Endodermal cell (in vitro differentiated cells): ENCODE data around the gene HTR1D. TPM values are rescaled to one million over a fixed set of nuclear protein-coding genes. Genes with fewer than 3 reads are reported as not detected.

ENCODE experiments used
- DNase-seq: peaks from one replicate; pipeline ENCODE4 v3.0.0-alpha.2; 2017
- H3K27ac ChIP-seq: 2 replicates; pipeline ENCODE4 v1.5.1; 2013; ENCODE audit warnings: mild to moderate bottlenecking, low read depth, low read length, moderate library complexity
- H3K27me3 ChIP-seq: 2 replicates; pipeline ENCODE4 v1.6.1; 2013; ENCODE audit warnings: mild to moderate bottlenecking, low read length, moderate library complexity; ENCODE audit not compliant: insufficient read depth, control insufficient read depth, poor library complexity, severe bottlenecking
- H3K36me3 ChIP-seq: 2 replicates; pipeline ENCODE4 v1.7.0; 2013; ENCODE audit warnings: mild to moderate bottlenecking, low read length, moderate library complexity; ENCODE audit not compliant: control insufficient read depth, insufficient read depth
- H3K4me1 ChIP-seq: one replicate; pipeline ENCODE4 v1.7.0; 2013; ENCODE audit warnings: low read length; ENCODE audit not compliant: control insufficient read depth, insufficient read depth
- H3K4me3 ChIP-seq: 2 replicates; pipeline ENCODE4 v1.5.1; 2013; ENCODE audit warnings: mild to moderate bottlenecking, low read length, moderate library complexity
- H3K9ac ChIP-seq: 2 replicates; pipeline ENCODE4 v1.6.1; 2013; ENCODE audit warnings: mild to moderate bottlenecking, low read length, moderate library complexity; ENCODE audit not compliant: poor library complexity, severe bottlenecking; ENCODE audit errors: extremely low read depth
- H3K9me3 ChIP-seq: 2 replicates; pipeline ENCODE4 v1.6.1; 2013; ENCODE audit warnings: mild to moderate bottlenecking, low read length, moderate library complexity; ENCODE audit not compliant: control insufficient read depth
- H3K27ac Mint-ChIP-seq: 2 replicates; pipeline ENCODE4 v1.8.0; 2020; ENCODE audit warnings: mixed read lengths
- H3K27me3 Mint-ChIP-seq: 2 replicates; pipeline ENCODE4 v1.8.0; 2021; ENCODE audit warnings: mild to moderate bottlenecking, mixed read lengths; ENCODE audit not compliant: insufficient read depth
- H3K36me3 Mint-ChIP-seq: 2 replicates; pipeline ENCODE4 v1.8.0; 2020; ENCODE audit warnings: low read depth, mixed read lengths
- H3K4me1 Mint-ChIP-seq: 2 replicates; pipeline ENCODE4 v1.8.0; 2020; ENCODE audit warnings: mixed read lengths
- H3K4me3 Mint-ChIP-seq: 2 replicates; pipeline ENCODE4 v1.8.0; 2020; ENCODE audit warnings: mild to moderate bottlenecking, moderate library complexity, mixed read lengths
- H3K9me3 Mint-ChIP-seq: 2 replicates; pipeline ENCODE4 v1.8.0; 2020; ENCODE audit warnings: mild to moderate bottlenecking, mixed read lengths
- CTCF ChIP-seq: fragments of 200-600 bp; sonication (generic); conservative IDR thresholded peaks from 2 replicates; pipeline ENCODE4 v1.5.0; 2021; ENCODE audit warnings: antibody characterized with exemption, mild to moderate bottlenecking
- WGBS, 2 experiments: methylation state at CpG; one replicate each; pipeline versions ENCODE4 v1.1.5 to v1.1.7; 2013; ENCODE audit warnings: missing lambda C conversion rate in 2 of 2, mixed read lengths in 1 of 2; ENCODE audit not compliant: insufficient coverage in 1 of 2, insufficient read length in 1 of 2; 5-methylcytosine and 5-hydroxymethylcytosine counted together
- total RNA-seq, 2 donors: library from RNA; stranded (reverse); fragmentation: NEBNext Ultra II Directional in 1 of 2; extraction: Animal tissue kit (Norgen Biotek cat#: 25700) in 1 of 2; gene quantifications; 2 replicates in 1 of 2; 3 replicates in 1 of 2; pipeline ENCODE4 v1.2.1, GENCODE V29; 2021

The HTR1D gene
- total RNA-seq, 2 donors from 2014 or later: 2.9 to 4.1 TPM

DNA sequence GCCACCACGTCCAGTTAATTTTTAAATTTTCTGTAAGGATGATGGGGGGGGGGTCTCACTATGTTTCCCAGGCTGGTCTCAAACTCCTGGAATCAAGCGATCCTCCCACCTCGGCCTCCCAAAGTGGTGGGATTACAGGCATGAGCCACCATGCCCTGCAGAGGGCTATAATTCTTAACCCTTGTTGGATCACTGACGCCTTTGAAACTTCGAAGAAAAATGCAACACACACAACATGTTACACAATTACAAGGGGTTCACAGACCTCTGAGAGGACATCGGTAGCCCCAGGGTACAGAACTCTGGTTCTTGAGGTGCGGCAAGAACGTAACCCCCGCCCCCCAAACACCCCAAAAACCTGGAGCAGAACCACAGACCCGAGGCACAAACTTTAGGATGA lies 40.3 kb downstream of the HTR1D start:
- peak overlapping the region; percentile 55 for H3K4me3 Mint-ChIP-seq
- no peaks in the 10 kb centered on the region for H3K36me3 ChIP-seq
- H3K4me1 ChIP-seq: no peaks in the 10 kb centered on the region
- peak overlapping the region; percentile 67 for H3K4me3 ChIP-seq
- WGBS, 2 experiments: 71 to 74% methylated on average over 6 to 10 of the region's 10 CpGs
- no peaks in the 10 kb centered on the region for H3K9me3 ChIP-seq
- H3K4me1 Mint-ChIP-seq: peaks cover 4% of the 10 kb centered on the region
- H3K27ac Mint-ChIP-seq: no peak overlapping the region
- H3K27ac ChIP-seq: no peak overlapping the region
- no peak for DNase-seq
- peaks cover 62% of the 10 kb centered on the region for H3K27me3 Mint-ChIP-seq
- TF ChIP-seq CTCF: no peak
- H3K9me3 Mint-ChIP-seq: no peaks in the 10 kb centered on the region
- H3K9ac ChIP-seq: no peak overlapping the region
- no peaks in the 10 kb centered on the region for H3K36me3 Mint-ChIP-seq
- H3K27me3 ChIP-seq: peaks cover 20% of the 10 kb centered on the region

DNA sequence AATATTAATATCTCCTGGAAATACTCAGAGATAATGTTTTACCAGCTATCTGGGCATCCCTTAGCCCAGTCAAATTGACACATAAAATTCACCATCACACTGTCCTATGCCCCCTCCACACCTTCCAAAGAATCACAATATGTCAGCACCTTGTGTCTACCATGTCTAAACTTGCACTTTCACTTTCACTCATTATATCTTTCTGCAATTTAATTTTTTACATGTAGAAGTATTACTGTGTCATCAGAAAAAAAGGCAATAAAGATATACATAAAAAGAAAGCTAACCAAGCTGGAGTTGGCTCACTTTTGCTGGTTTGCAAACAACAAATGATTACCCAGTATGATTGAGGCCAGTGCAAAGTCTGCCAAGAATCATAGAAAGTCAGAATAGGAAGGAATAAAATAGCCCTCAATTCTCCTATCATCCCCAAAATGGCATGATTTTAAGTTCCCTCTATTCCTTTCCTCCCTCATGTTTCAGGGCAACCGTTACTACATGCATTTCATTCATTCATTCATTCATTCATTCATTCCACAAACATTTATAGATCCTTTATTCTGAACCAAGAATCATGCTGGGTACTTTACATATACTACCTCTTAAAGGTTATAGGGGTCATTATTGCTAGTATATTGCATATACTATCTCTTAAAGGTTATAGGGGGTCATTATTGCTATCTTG lies 42.7 kb downstream of the HTR1D start:
- no peak overlapping the region for H3K4me3 Mint-ChIP-seq
- no peak overlapping the region for H3K27ac ChIP-seq
- H3K9me3 Mint-ChIP-seq: no peaks in the 10 kb centered on the region
- no peak overlapping the region for H3K27ac Mint-ChIP-seq
- H3K27me3 Mint-ChIP-seq: peaks cover 54% of the 10 kb centered on the region
- WGBS, 2 experiments: 76% methylated on average over 1 of the region's 1 CpG; no CpG with 5 or more reads in 1 of the 2 experiments
- H3K4me3 ChIP-seq: no peak overlapping the region
- peaks cover 20% of the 10 kb centered on the region for H3K27me3 ChIP-seq
- peaks cover 7% of the 10 kb centered on the region for H3K4me1 Mint-ChIP-seq
- no peaks in the 10 kb centered on the region for H3K36me3 ChIP-seq
- TF ChIP-seq CTCF: no peak
- no peaks in the 10 kb centered on the region for H3K36me3 Mint-ChIP-seq
- no peak for DNase-seq
- H3K4me1 ChIP-seq: no peaks in the 10 kb centered on the region
- H3K9me3 ChIP-seq: no peaks in the 10 kb centered on the region
- no peak overlapping the region for H3K9ac ChIP-seq

- no peak overlapping the region for H3K4me3 Mint-ChIP-seq
- H3K9me3 Mint-ChIP-seq: no peaks in the 10 kb centered on the region
- Histone ChIP-seq H3K9ac (no peak overlapping the region), H3K36me3 (no peaks in the 10 kb centered on the region), H3K27me3 (peaks cover 9% of the 10 kb centered on the region), H3K27ac (no peak overlapping the region), H3K4me1 (no peaks in the 10 kb centered on the region), H3K4me3 (no peak overlapping the region), H3K9me3 (no peaks in the 10 kb centered on the region)
- H3K36me3 Mint-ChIP-seq: no peaks in the 10 kb centered on the region
- TF ChIP-seq CTCF: no peak
- H3K4me1 Mint-ChIP-seq: peaks cover 10% of the 10 kb centered on the region
- H3K27ac Mint-ChIP-seq: no peak overlapping the region
- DNase-seq: no peak
- peaks cover 28% of the 10 kb centered on the region for H3K27me3 Mint-ChIP-seq
- WGBS, 2 experiments: 71 to 84% methylated on average over 2 to 4 of the region's 4 CpGs
These were observed 46.0 kb downstream of the HTR1D start for GRCh38 chr1:23171181-23171755.
